Esophagus muscularis mucosa (tissue), 4 donors: ENCODE data around the gene RAD51AP2. TPM values are rescaled to one million over a fixed set of nuclear protein-coding genes. Genes with fewer than 3 reads are reported as not detected.

Experiments
- DNase-seq: peaks from one replicate; pipeline ENCODE4 v3.0.0-alpha.2; 2017; ENCODE audit errors: extremely low spot score
- H3K27ac ChIP-seq, 4 donors: fragments of 200-600 bp; sonication (generic); replicated peaks in 1 of 4; 1 replicate in 3 of 4; 2 replicates in 1 of 4; pipeline ENCODE4 v1.5.1; 2016 to 2019; ENCODE audit warnings: mild to moderate bottlenecking in 1 of 4
- H3K27me3 ChIP-seq, 4 donors: fragments of 200-600 bp; sonication (generic); one replicate each; pipeline versions ENCODE4 v1.5.1 to v1.6.0; 2016 to 2019
- H3K36me3 ChIP-seq, 4 donors: fragments of 200-600 bp; sonication (generic); one replicate each; pipeline ENCODE4 v1.5.1; 2016 to 2019
- H3K4me1 ChIP-seq, 4 donors: fragments of 200-600 bp; sonication (generic); one replicate each; pipeline ENCODE4 v1.5.1; 2016 to 2019
- H3K4me3 ChIP-seq, 4 donors: fragments of 200-600 bp; sonication (generic); 1 replicate in 2 of 4; 2 replicates in 2 of 4; pipeline ENCODE4 v1.5.1; 2016 to 2019; ENCODE audit warnings: mild to moderate bottlenecking in 4 of 4, moderate library complexity in 1 of 4
- H3K9me3 ChIP-seq, 4 donors: fragments of 200-600 bp; sonication (generic); 1 replicate in 3 of 4; 2 replicates in 1 of 4; pipeline ENCODE4 v1.5.1; 2016 to 2019
- CTCF ChIP-seq, 3 experiments: fragments of 200-600 bp in 2 of 3; fragments of 450-650 bp in 1 of 3; sonication (generic) in 2 of 3; IDR thresholded peaks; one replicate each; pipeline ENCODE4 v1.5.1; 2017 to 2019; ENCODE audit warnings: antibody characterized with exemption in 3 of 3, mild to moderate bottlenecking in 2 of 3, moderate library complexity in 1 of 3
- EP300 ChIP-seq: sonication (generic); formaldehyde crosslinking; IDR thresholded peaks from one replicate; pipeline ENCODE4 v1.6.1; 2017; ENCODE audit warnings: antibody characterized with exemption
- POLR2A ChIP-seq: fragments of 450-650 bp; IDR thresholded peaks from one replicate; pipeline ENCODE4 v1.6.1; 2017; ENCODE audit warnings: antibody characterized with exemption, moderate library complexity, mild to moderate bottlenecking, low read depth
- POLR2AphosphoS5 ChIP-seq, 2 donors: sonication (generic); formaldehyde crosslinking; IDR thresholded peaks; one replicate each; pipeline ENCODE4 v1.6.1; 2017; ENCODE audit warnings: antibody characterized with exemption in 2 of 2
- WGBS: methylation state at CpG from one replicate; pipeline ENCODE4 v1.1.5; 2018; 5-methylcytosine and 5-hydroxymethylcytosine counted together
- intact Hi-C: fragments of 100-400 bp; cut with DNase I; formaldehyde crosslinking; loops from one replicate; pipeline ENCODE4 v1.15.1; 2023
- total RNA-seq, 4 donors: library from RNA; depleted of rRNA; stranded (reverse); fragments of >200 nt; gene quantifications; one replicate each; pipeline versions ENCODE4 v1.1.0 to v1.2.1, GENCODE V29; 2016

The RAD51AP2 gene
- total RNA-seq, 4 donors from 2014 or later, result not detected

GRCh38 chr2:17545680-17546613 is 27.7 kb upstream of the RAD51AP2 start:
- no peak for DNase-seq
- no peaks in the 10 kb centered on the region for H3K9me3 ChIP-seq
- TF ChIP-seq EP300, result no peak
- no peak for TF ChIP-seq CTCF (IDR thresholded peaks at IDR 0.05)
- no peak for TF ChIP-seq POLR2AphosphoS5 (IDR thresholded peaks at IDR 0.05)
- no peak for TF ChIP-seq POLR2A
- WGBS, result 68% methylated on average over 5 of the region's 5 CpGs
- intact Hi-C loops, result no loop called here
- no peak overlapping the region for H3K4me3 ChIP-seq
- peaks cover 0 to 3% (median 0%) of the 10 kb centered on the region in 4 donors for H3K27me3 ChIP-seq
- H3K36me3 ChIP-seq, result no peaks in the 10 kb centered on the region
- no peak overlapping the region for H3K27ac ChIP-seq
- peaks cover 0 to 12% (median 10%) of the 10 kb centered on the region in 4 donors for H3K4me1 ChIP-seq

- H3K4me1 ChIP-seq, result peaks cover 6 to 26% (median 23%) of the 10 kb centered on the region in 4 donors
- no peak overlapping the region for H3K4me3 ChIP-seq
- TF ChIP-seq EP300 (no peak), POLR2A (no peak), POLR2AphosphoS5 (IDR thresholded peaks at IDR 0.05) (no peak), CTCF (IDR thresholded peaks at IDR 0.05) (no peak)
- H3K9me3 ChIP-seq, result no peaks in the 10 kb centered on the region
- no peak for DNase-seq
- H3K27ac ChIP-seq, result no peak overlapping the region
- intact Hi-C loops, result no loop called here
- H3K27me3 ChIP-seq, result peaks cover 0 to 3% (median 0%) of the 10 kb centered on the region in 4 donors
- 83% methylated on average over 3 of the region's 3 CpGs for WGBS
- no peaks in the 10 kb centered on the region for H3K36me3 ChIP-seq
Measured at GRCh38 chr2:17544256-17544655, 26.0 kb upstream of the RAD51AP2 start.

GRCh38 chr2:17543848-17544247 is 25.6 kb upstream of the RAD51AP2 start:
- peaks cover 6 to 30% (median 26%) of the 10 kb centered on the region in 4 donors for H3K4me1 ChIP-seq
- intact Hi-C loops, result no loop called here
- H3K27ac ChIP-seq, result no peak overlapping the region
- no peaks in the 10 kb centered on the region for H3K36me3 ChIP-seq
- H3K9me3 ChIP-seq, result no peaks in the 10 kb centered on the region
- no peak for TF ChIP-seq EP300
- no peak for TF ChIP-seq POLR2AphosphoS5 (IDR thresholded peaks at IDR 0.05)
- no peak for TF ChIP-seq POLR2A
- no peak for TF ChIP-seq CTCF (IDR thresholded peaks at IDR 0.05)
- peaks cover 0 to 3% (median under 1%) of the 10 kb centered on the region in 4 donors for H3K27me3 ChIP-seq
- no peak overlapping the region for H3K4me3 ChIP-seq
- no peak for DNase-seq

- intact Hi-C loops, result no loop called here
Measured at GRCh38 chr2:17543131-17543660, 25.0 kb upstream of the RAD51AP2 start.

More at GRCh38 chr2:17543131-17543660, 25.0 kb upstream of the RAD51AP2 start:
- peaks cover 6 to 32% (median 28%) of the 10 kb centered on the region in 4 donors for H3K4me1 ChIP-seq
- peaks cover 0 to 3% (median 2%) of the 10 kb centered on the region in 4 donors for H3K27me3 ChIP-seq
- DNase-seq, result no peak
- no peak overlapping the region for H3K27ac ChIP-seq
- H3K4me3 ChIP-seq, result no peak overlapping the region
- H3K36me3 ChIP-seq, result no peaks in the 10 kb centered on the region
- TF ChIP-seq CTCF (IDR thresholded peaks at IDR 0.05) (no peak), EP300 (no peak)
- 74% methylated on average over 6 of the region's 6 CpGs for whole genome bisulfite sequencing
- no peaks in the 10 kb centered on the region for H3K9me3 ChIP-seq
